ENCODE results near the gene GABRG3.
A peak's percentile ranks its signal among the peaks of the same experiment; 100 is the strongest.

GABRG3 gene

DNA sequence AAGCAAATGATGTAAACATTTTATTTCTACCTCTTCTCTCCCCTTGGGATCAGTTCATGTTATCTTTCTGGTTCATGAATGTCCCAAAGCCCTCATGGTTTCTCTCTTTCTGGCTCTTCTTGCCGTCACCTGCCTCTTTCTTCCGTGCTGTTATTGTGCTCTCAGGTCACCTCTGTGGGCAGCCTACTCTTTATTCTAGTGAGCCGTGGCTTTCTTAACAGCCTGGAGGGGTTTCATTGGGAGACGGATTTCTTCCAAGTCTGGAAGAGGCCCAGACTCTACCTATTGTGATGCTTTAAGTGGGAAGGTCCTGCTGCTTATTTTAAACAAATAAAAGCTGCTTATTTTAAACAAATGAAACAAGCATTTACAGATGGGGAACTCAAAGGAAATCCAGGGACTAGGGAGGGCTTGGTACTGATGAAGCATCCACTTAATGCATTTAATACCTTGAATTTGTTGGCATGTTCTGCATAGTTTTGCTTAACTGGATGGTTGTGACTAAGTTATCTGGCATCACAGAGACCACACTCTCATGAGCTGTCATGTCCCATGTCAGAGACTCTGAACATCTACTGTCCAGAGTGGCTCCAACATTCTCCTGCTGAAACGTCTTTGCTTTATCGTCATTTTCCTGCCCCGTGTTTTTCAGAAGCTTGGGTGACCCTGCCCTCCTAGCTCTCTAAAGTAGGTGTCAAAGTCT is 443.3 kb downstream of the GABRG3 start:
- DNase-seq (ENCODE audit: low read depth) = no peak

- no peak for DNase-seq (ENCODE audit: low read depth)
Measured at GRCh38 chr15:27418726-27419125, 447.7 kb downstream of the GABRG3 start.

- no peak for DNase-seq (ENCODE audit: low read depth)
Measured at GRCh38 chr15:27422997-27423396, 452.0 kb downstream of the GABRG3 start.

DNA sequence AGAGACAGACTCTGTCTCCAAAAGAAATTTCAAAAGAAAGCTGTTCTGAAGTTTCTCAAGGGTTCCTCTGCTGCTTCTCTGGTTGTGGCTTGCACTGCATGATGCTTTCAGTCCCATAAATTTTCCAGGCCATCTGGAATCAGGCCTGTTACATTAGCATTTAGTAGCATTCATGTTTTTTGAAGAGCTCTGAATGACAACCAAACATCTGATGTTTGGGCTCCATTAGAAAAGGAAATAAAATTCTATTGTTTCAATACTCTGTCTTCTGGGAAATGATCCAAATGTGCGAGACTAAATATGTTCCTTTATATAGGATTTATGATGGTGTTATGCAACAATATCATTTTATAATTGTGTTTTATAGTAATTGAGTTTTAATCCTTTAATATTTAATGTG is 455.8 kb downstream of the GABRG3 start:
- DNase-seq (ENCODE audit: low read depth) = no peak

DNA sequence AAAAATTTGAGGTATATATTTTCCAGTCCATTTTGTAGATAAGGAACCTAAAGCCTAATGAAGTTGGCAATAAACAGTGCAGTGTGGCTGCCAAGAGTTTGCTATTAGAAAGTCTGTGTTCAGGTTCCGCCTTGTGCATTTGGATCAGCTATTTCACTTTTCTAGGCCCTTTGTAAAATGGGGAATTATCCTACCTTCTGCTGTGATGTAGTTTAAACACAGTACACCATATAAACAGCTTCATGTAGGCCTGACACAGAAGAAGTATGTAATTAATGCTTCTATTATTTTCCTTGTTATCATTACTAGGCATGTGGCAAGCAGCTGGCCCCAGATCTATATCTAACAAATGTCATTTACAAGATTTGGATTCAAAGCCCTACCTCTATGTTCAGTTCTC is 456.3 kb downstream of the GABRG3 start:
- DNase-seq (ENCODE audit: low read depth) = no peak

DNA sequence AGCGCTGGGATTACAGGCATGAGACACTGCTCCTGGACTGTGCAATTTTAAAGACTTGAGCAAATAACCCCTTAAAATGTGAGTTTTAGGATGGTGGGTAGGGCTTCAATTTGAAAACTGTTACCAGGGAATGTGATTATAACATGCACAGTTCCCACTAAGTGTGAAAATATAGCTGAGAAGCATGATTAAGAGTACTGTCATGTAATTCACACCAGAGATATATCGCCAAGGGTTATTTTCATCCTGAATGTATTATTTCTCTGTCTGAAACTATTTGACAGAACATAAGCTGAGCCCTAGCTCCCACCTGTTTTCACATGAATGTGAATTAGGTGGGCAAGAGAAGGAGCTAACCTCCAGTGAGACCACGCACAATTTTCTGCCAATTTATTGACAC is 457.2 kb downstream of the GABRG3 start:
- no peak for DNase-seq (ENCODE audit: low read depth)

DNA sequence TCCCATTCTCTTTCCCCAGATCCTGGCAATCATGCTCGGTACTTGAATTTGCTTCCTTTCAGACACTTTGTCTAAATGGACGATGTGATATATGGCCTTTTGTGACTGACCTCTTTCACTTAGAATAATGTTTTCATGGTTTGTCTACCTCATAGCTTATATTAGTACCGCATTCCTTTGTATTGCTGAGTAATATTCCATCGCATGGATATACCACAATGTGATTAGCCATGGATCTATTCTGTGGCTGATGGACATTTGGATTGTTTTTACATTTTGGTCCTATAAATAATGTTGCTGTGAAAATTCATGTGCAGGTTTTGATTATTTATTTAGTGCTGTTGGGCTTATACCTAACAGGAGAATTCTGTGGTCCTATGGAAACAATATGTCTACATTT is 458.6 kb downstream of the GABRG3 start:
- DNase-seq (ENCODE audit: low read depth) = no peak

DNA sequence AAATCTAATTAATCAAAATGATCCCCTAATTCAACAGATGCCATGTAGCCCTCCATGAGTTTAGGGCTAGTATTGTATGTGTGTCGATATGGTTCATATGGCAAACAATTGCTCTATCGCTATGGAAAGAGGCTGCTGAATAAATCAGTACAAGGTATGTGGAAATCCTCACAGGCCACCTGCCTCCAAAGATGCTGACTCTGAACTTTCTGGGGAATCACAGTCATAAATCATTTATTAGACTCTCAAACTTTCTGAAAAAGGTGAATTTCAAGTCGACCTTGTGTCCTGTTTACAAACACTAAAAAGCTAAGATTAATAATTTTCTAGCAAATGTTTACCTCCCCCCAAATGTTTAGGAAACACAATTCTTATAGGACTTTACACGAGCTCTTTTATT is 462.6 kb downstream of the GABRG3 start:
- DNase-seq (ENCODE audit: low read depth) = no peak

GRCh38 chr15:27438403-27439375 is 467.7 kb downstream of the GABRG3 start:
- DNase-seq (ENCODE audit: low read depth) = no peak

DNA sequence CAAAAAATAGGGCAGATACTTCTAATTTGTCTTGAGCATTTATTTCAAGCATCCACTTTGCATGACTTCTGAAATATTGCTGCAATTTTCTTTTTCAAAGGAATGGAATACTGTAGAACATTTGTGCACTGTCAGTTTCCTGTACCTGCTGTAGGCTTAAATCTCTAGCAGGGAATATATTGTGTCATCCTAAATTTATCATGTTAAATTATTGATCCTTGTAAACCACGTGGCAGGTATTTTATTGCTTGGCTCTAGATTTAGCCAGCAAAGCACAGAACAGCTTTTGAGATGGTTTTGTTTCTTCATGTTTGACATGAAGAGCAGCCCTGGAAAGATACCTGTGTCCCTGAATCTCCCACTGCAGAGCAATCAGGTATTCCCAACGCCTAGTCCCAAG is 470.1 kb downstream of the GABRG3 start:
- DNase-seq (ENCODE audit: low read depth) = no peak

DNA sequence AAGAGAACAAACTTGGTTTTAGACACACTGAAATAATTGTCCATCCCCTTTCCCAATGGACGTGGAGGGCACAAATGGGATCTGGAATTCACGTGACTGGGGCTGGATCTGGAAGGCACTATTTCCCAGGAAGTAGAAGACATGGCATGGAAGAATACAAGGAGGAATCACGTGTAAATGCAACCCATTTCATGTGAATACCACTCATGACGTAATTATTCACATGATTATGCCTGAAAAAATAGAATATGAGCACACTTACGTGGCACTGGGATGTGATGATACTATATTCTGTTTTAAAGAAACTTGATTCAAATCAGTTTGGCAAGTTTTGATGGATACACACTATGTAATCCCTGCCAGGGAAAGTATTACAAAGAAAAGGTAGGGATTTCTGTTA is 477.3 kb downstream of the GABRG3 start:
- DNase-seq (ENCODE audit: low read depth) = no peak

GRCh38 chr15:27448986-27449385 is 478.0 kb downstream of the GABRG3 start:
- DNase-seq (ENCODE audit: low read depth) = no peak

DNA sequence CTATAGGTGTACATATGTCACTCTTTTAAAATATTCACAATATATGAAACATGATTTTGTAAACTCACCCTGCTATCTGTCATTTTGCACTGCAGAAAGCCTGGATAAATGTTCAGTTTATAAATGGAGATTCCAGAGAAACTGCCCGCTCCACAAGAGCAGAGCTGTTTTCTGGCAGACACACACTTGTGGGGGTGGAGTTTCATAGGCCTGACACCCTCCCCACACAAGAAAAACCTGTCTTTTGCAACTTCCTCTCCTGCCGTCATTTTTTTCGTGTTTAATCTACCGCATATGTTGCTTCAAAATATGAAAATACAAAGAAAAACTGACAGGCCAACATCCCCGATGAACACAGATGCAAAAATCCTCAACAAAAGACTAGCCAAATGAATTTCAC is 479.0 kb downstream of the GABRG3 start:
- no peak for DNase-seq (ENCODE audit: low read depth)

- peak; percentile 17 for DNase-seq (ENCODE audit: low read depth)
Measured at GRCh38 chr15:27454281-27455075, 483.5 kb downstream of the GABRG3 start.

- no peak for DNase-seq (ENCODE audit: low read depth)
Measured at GRCh38 chr15:27456807-27457206, 485.8 kb downstream of the GABRG3 start.

DNA sequence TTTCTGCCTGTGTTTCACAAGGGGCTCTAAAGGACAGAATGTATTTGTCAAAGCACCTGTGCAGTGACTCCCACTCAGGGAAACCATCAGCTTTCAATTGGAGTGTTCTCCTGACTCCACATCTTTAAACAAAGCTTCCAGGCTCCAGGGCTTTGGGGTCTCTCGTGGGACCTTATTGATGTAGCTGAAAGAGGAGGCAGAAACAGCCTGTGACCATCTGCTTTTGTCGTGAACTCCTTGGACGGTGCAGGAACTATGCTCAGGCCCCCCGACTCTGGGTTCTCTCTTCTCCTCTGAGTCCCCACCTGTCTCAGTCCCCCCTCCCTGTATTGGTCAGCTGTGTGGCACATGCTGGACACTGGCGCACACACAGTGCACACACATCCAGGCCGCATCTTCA is 486.8 kb downstream of the GABRG3 start:
- no peak for DNase-seq (ENCODE audit: low read depth)

GRCh38 chr15:27458345-27459084 is 487.5 kb downstream of the GABRG3 start:
- no peak for DNase-seq (ENCODE audit: low read depth)

GRCh38 chr15:27459836-27460235 is 488.9 kb downstream of the GABRG3 start:
- no peak for DNase-seq (ENCODE audit: low read depth)

DNA sequence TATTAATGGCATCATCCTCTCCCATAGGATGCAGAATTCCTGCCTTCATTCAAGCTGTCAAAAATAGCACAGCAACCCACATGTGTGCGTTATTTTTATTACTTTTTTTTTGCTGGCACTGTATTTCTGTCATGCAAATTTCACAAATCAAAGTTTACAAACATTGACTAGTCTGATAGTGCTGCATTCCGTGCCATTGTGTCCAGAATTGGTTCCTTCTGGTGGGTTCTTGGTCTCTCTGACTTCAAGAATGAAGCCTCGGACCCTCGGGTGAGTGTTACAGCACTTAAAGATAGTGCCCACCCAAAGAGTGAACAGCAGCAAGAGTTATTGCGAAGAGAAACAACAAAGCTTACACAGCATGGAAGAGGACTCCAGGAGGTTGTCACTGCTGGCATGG is 490.2 kb downstream of the GABRG3 start:
- DNase-seq (ENCODE audit: low read depth) = no peak

DNA sequence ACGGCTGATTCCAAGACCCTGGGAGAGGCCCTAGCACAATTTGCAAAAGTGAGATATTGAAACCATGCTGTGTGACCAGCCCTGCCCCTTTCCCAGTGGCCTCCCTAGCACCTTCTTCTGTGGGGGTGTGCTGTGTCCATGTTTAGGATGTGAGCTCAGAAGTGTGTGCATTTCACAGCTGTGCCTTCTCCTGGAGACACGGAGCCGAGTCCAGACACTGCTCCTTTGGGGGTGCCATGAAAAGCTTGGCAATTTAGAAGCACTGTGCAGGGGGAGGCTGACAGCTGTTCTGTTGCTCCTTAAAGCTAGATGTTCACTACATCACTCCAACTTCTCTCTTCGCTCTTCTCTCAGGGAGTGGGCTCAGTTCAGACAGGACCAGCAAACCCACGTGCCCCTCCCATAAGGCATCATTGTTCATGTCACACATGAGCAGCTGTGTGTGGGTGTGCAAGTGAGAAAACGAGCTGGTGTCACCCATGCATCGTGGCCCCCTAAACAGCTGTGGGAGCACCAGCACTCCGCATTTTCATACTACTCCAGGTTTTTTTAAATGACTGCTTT is 492.6 kb downstream of the GABRG3 start:
- no peak for DNase-seq (ENCODE audit: low read depth)

- DNase-seq (ENCODE audit: low read depth) = no peak
Measured at GRCh38 chr15:27464941-27465612, 494.1 kb downstream of the GABRG3 start.

Measured in fibroblast of the conjunctiva (primary cell).